GM18507 (cell line): Measurements from ENCODE around the gene OGDHL.
"Not testable (repeated sequence)": the region's sequence is repeated elsewhere in the genome, so short reads cannot be mapped to it uniquely, and the experiment has no call there.

Source experiments
- DNase-seq: peaks from one replicate; pipeline ENCODE4 v3.0.0; 2011; ENCODE audit warnings: low read depth; ENCODE audit not compliant: insufficient read length; ENCODE audit errors: extremely low spot score
- FAIRE-seq: peaks from 2 replicates; lab custom pipeline; 2011; peaks lifted over from hg19 to GRCh38; lab: Jason Lieb, UNC

OGDHL gene

GRCh38 chr10:49761789-49762565, at the start of gene OGDHL:
Gene OGDHL, minus strand, starts transcription at chr10:49762323. Its CDS starts 3,731 bp downstream, at chr10:49758592.
- DNase-seq, result peak; percentile 25
- FAIRE-seq, result no peak

- FAIRE-seq (no peak), DNase-seq (no peak)
These were observed 41.9 kb upstream of the OGDHL start for GRCh38 chr10:49803988-49804387.

GRCh38 chr10:49798275-49798674, 36.2 kb upstream of the OGDHL start:
- no peak for FAIRE-seq
- no peak for DNase-seq

- DNase-seq, result no peak
- no peak for FAIRE-seq
These were observed 29.0 kb upstream of the OGDHL start for GRCh38 chr10:49791100-49791499.

- no peak for FAIRE-seq
- DNase-seq, result no peak
These were observed 22.6 kb upstream of the OGDHL start for GRCh38 chr10:49784681-49785080.

- DNase-seq (no peak), FAIRE-seq (no peak)
These were observed 21.5 kb upstream of the OGDHL start for GRCh38 chr10:49783645-49784044.

- DNase-seq (no peak), FAIRE-seq (no peak)
These were observed 19.1 kb upstream of the OGDHL start for GRCh38 chr10:49781247-49781646.

- FAIRE-seq (no peak), DNase-seq (no peak)
These were observed 16.1 kb upstream of the OGDHL start for GRCh38 chr10:49778197-49778596.

- FAIRE-seq, result no peak
- no peak for DNase-seq
These were observed 14.7 kb upstream of the OGDHL start for GRCh38 chr10:49776851-49777250.

GRCh38 chr10:49775014-49775413, 12.9 kb upstream of the OGDHL start:
- FAIRE-seq (no peak), DNase-seq (no peak)

GRCh38 chr10:49772944-49773343, 10.8 kb upstream of the OGDHL start:
- not testable (repeated sequence) for DNase-seq, FAIRE-seq

- not testable (repeated sequence) for DNase-seq, FAIRE-seq
These were observed 8.9 kb upstream of the OGDHL start for GRCh38 chr10:49771046-49771445.

- DNase-seq, result no peak
- no peak for FAIRE-seq
These were observed 7.6 kb upstream of the OGDHL start for GRCh38 chr10:49769692-49770091.

GRCh38 chr10:49768731-49769130, 6.6 kb upstream of the OGDHL start:
- DNase-seq, result no peak

GRCh38 chr10:49768329-49768728, 6.2 kb upstream of the OGDHL start:
- no peak for DNase-seq
- FAIRE-seq, result no peak

More at GRCh38 chr10:49768731-49769130, 6.6 kb upstream of the OGDHL start:
- no peak for FAIRE-seq

GRCh38 chr10:49767752-49768151, 5.6 kb upstream of the OGDHL start:
- no peak for DNase-seq
- no peak for FAIRE-seq

GRCh38 chr10:49766484-49766883, 4.4 kb upstream of the OGDHL start:
- FAIRE-seq (no peak), DNase-seq (no peak)

GRCh38 chr10:49762566-49762877, 399 bp upstream of the OGDHL start:
- no peak for FAIRE-seq
- DNase-seq, result no peak

- DNase-seq, result no peak
- no peak for FAIRE-seq
These were observed 828 bp downstream of the OGDHL start for GRCh38 chr10:49761201-49761788.

GRCh38 chr10:49760789-49761188, 1.3 kb downstream of the OGDHL start:
- DNase-seq (no peak), FAIRE-seq (no peak)

- no peak for DNase-seq
- no peak for FAIRE-seq
These were observed 2.2 kb downstream of the OGDHL start for GRCh38 chr10:49759787-49760551.
